Panc1 (cell line): ENCODE results near the gene KCNK15.

Source experiments
- POLR2AphosphoS5 ChIP-seq: IDR thresholded peaks from 2 replicates; pipeline ENCODE4 v1.6.1; 2012; ENCODE audit warnings: mild to moderate bottlenecking, low read depth, low read length, moderate library complexity
- SIN3A ChIP-seq: IDR thresholded peaks from 2 replicates; pipeline ENCODE4 v1.6.1; 2012; ENCODE audit warnings: low read depth, mild to moderate bottlenecking, low read length, moderate library complexity, borderline replicate concordance; ENCODE audit not compliant: insufficient read depth
- TF ChIP-seq, protein P1 (sequence below): fragments of 450-650 bp; IDR thresholded peaks from 2 replicates; pipeline ENCODE4 v1.5.1; 2017; ENCODE audit warnings: mild to moderate bottlenecking
- TF ChIP-seq, protein P2 (sequence below), 2 experiments: IDR thresholded peaks; 2 replicates each; pipeline ENCODE4 v1.6.1; 2011 to 2012; ENCODE audit warnings: low read depth in 2 of 2, control low read depth in 1 of 2, low read length in 1 of 2, mild to moderate bottlenecking in 1 of 2, moderate library complexity in 1 of 2; ENCODE audit not compliant: insufficient read depth in 1 of 2

DNA sequence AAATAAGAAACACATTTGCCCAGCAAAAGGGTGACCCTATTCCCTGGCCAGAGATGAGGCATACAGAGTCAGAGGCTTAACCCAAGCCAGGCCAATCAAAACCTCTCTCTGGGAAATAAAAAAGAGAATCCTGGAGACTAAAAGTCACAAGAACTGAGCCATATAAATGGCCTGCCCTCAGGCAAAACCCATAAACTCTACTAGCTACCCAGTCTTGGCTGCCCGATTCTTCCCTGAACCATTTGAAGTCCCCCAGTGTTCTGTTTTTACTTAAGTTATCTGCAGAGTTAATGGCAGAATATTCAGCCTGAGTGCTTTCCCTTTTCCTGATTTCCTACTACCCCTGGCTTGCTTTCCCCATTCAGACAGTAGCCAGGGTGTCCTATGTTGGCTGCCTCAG lies 13.9 kb downstream of the KCNK15 start:
- TF ChIP-seq, protein P1, sequence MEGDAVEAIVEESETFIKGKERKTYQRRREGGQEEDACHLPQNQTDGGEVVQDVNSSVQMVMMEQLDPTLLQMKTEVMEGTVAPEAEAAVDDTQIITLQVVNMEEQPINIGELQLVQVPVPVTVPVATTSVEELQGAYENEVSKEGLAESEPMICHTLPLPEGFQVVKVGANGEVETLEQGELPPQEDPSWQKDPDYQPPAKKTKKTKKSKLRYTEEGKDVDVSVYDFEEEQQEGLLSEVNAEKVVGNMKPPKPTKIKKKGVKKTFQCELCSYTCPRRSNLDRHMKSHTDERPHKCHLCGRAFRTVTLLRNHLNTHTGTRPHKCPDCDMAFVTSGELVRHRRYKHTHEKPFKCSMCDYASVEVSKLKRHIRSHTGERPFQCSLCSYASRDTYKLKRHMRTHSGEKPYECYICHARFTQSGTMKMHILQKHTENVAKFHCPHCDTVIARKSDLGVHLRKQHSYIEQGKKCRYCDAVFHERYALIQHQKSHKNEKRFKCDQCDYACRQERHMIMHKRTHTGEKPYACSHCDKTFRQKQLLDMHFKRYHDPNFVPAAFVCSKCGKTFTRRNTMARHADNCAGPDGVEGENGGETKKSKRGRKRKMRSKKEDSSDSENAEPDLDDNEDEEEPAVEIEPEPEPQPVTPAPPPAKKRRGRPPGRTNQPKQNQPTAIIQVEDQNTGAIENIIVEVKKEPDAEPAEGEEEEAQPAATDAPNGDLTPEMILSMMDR, result no peak
- TF ChIP-seq SIN3A (no peak), POLR2AphosphoS5 (no peak)
- TF ChIP-seq, protein P2, sequence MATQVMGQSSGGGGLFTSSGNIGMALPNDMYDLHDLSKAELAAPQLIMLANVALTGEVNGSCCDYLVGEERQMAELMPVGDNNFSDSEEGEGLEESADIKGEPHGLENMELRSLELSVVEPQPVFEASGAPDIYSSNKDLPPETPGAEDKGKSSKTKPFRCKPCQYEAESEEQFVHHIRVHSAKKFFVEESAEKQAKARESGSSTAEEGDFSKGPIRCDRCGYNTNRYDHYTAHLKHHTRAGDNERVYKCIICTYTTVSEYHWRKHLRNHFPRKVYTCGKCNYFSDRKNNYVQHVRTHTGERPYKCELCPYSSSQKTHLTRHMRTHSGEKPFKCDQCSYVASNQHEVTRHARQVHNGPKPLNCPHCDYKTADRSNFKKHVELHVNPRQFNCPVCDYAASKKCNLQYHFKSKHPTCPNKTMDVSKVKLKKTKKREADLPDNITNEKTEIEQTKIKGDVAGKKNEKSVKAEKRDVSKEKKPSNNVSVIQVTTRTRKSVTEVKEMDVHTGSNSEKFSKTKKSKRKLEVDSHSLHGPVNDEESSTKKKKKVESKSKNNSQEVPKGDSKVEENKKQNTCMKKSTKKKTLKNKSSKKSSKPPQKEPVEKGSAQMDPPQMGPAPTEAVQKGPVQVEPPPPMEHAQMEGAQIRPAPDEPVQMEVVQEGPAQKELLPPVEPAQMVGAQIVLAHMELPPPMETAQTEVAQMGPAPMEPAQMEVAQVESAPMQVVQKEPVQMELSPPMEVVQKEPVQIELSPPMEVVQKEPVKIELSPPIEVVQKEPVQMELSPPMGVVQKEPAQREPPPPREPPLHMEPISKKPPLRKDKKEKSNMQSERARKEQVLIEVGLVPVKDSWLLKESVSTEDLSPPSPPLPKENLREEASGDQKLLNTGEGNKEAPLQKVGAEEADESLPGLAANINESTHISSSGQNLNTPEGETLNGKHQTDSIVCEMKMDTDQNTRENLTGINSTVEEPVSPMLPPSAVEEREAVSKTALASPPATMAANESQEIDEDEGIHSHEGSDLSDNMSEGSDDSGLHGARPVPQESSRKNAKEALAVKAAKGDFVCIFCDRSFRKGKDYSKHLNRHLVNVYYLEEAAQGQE (IDR thresholded peaks at IDR 0.05; ENCODE audit: insufficient read depth in 1 of 2, low read depth in 2 of 2, low read length in 1 of 2), result no peak
